Measurements from ENCODE around the gene TENM3. TPM values are rescaled to one million over a fixed set of nuclear protein-coding genes. Genes with fewer than 3 reads are reported as not detected.

Gene TENM3
- total and polyA plus RNA-seq, 2 of the 8 experiments (the other 6 are each of a cell fraction or from before 2014, with no cell fraction given), result 36.9 to 69.3 TPM

DNA sequence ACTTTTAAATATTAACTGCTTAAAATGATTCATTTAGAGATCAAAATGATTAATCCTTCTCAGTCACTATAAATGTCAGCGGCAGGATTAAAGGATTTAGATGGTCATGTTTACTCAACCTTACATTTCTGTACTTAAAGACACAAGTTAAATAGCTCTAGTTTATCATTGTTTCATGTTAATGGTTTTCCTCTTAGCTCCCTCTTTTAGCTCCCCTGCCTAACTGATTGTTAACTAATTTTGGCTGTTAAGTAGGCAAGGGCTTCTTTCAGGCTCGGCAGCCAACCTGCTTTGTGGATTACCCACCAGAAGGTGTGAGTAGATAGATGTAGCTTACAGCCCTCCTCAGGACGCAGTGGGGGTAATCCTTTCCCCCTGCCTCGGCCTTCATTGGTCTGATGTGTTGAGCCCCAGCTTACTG, 96.0 kb downstream of the TENM3 start (continued):
- TF ChIP-seq, protein P1, sequence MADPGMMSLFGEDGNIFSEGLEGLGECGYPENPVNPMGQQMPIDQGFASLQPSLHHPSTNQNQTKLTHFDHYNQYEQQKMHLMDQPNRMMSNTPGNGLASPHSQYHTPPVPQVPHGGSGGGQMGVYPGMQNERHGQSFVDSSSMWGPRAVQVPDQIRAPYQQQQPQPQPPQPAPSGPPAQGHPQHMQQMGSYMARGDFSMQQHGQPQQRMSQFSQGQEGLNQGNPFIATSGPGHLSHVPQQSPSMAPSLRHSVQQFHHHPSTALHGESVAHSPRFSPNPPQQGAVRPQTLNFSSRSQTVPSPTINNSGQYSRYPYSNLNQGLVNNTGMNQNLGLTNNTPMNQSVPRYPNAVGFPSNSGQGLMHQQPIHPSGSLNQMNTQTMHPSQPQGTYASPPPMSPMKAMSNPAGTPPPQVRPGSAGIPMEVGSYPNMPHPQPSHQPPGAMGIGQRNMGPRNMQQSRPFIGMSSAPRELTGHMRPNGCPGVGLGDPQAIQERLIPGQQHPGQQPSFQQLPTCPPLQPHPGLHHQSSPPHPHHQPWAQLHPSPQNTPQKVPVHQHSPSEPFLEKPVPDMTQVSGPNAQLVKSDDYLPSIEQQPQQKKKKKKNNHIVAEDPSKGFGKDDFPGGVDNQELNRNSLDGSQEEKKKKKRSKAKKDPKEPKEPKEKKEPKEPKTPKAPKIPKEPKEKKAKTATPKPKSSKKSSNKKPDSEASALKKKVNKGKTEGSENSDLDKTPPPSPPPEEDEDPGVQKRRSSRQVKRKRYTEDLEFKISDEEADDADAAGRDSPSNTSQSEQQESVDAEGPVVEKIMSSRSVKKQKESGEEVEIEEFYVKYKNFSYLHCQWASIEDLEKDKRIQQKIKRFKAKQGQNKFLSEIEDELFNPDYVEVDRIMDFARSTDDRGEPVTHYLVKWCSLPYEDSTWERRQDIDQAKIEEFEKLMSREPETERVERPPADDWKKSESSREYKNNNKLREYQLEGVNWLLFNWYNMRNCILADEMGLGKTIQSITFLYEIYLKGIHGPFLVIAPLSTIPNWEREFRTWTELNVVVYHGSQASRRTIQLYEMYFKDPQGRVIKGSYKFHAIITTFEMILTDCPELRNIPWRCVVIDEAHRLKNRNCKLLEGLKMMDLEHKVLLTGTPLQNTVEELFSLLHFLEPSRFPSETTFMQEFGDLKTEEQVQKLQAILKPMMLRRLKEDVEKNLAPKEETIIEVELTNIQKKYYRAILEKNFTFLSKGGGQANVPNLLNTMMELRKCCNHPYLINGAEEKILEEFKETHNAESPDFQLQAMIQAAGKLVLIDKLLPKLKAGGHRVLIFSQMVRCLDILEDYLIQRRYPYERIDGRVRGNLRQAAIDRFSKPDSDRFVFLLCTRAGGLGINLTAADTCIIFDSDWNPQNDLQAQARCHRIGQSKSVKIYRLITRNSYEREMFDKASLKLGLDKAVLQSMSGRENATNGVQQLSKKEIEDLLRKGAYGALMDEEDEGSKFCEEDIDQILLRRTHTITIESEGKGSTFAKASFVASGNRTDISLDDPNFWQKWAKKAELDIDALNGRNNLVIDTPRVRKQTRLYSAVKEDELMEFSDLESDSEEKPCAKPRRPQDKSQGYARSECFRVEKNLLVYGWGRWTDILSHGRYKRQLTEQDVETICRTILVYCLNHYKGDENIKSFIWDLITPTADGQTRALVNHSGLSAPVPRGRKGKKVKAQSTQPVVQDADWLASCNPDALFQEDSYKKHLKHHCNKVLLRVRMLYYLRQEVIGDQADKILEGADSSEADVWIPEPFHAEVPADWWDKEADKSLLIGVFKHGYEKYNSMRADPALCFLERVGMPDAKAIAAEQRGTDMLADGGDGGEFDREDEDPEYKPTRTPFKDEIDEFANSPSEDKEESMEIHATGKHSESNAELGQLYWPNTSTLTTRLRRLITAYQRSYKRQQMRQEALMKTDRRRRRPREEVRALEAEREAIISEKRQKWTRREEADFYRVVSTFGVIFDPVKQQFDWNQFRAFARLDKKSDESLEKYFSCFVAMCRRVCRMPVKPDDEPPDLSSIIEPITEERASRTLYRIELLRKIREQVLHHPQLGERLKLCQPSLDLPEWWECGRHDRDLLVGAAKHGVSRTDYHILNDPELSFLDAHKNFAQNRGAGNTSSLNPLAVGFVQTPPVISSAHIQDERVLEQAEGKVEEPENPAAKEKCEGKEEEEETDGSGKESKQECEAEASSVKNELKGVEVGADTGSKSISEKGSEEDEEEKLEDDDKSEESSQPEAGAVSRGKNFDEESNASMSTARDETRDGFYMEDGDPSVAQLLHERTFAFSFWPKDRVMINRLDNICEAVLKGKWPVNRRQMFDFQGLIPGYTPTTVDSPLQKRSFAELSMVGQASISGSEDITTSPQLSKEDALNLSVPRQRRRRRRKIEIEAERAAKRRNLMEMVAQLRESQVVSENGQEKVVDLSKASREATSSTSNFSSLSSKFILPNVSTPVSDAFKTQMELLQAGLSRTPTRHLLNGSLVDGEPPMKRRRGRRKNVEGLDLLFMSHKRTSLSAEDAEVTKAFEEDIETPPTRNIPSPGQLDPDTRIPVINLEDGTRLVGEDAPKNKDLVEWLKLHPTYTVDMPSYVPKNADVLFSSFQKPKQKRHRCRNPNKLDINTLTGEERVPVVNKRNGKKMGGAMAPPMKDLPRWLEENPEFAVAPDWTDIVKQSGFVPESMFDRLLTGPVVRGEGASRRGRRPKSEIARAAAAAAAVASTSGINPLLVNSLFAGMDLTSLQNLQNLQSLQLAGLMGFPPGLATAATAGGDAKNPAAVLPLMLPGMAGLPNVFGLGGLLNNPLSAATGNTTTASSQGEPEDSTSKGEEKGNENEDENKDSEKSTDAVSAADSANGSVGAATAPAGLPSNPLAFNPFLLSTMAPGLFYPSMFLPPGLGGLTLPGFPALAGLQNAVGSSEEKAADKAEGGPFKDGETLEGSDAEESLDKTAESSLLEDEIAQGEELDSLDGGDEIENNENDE (IDR thresholded peaks at IDR 0.05; ENCODE audit: insufficient replicate concordance, low read length), result no peak
- TF ChIP-seq HDAC2 (IDR thresholded peaks at IDR 0.05; ENCODE audit: borderline replicate concordance in 1 of 2, low read depth in 2 of 2, low read length in 2 of 2) (no peak), NRF1 (IDR thresholded peaks at IDR 0.05; ENCODE audit: low read depth, low read length) (no peak), RAD21 (IDR thresholded peaks at IDR 0.05 in 1 of 2, conservative IDR thresholded peaks at IDR 0.05 in 1 of 2; ENCODE audit: low read depth in 2 of 2, low read length in 2 of 2) (peak in 1 of 2 experiments; percentile 37; a peak in 3 of 4 replicates), SIRT6 (IDR thresholded peaks at IDR 0.05; ENCODE audit: low read length) (no peak), POLR2AphosphoS5 (IDR thresholded peaks at IDR 0.05; ENCODE audit: low read depth, low read length) (0 out of 2 replicates have a peak, but pooled peaks have one; percentile 36), YY1 (IDR thresholded peaks at IDR 0.05; ENCODE audit: low read depth, low read length) (0 out of 2 replicates have a peak, but pooled peaks have one; percentile 9)
- TF ChIP-seq, protein P2, sequence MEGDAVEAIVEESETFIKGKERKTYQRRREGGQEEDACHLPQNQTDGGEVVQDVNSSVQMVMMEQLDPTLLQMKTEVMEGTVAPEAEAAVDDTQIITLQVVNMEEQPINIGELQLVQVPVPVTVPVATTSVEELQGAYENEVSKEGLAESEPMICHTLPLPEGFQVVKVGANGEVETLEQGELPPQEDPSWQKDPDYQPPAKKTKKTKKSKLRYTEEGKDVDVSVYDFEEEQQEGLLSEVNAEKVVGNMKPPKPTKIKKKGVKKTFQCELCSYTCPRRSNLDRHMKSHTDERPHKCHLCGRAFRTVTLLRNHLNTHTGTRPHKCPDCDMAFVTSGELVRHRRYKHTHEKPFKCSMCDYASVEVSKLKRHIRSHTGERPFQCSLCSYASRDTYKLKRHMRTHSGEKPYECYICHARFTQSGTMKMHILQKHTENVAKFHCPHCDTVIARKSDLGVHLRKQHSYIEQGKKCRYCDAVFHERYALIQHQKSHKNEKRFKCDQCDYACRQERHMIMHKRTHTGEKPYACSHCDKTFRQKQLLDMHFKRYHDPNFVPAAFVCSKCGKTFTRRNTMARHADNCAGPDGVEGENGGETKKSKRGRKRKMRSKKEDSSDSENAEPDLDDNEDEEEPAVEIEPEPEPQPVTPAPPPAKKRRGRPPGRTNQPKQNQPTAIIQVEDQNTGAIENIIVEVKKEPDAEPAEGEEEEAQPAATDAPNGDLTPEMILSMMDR (IDR thresholded peaks at IDR 0.05; ENCODE audit: control extremely low read depth in 1 of 3, insufficient read depth in 1 of 3, low read depth in 1 of 3, low read length in 3 of 3), result peak in 1 of 3 experiments; percentile 3; a peak in 1 of 4 replicates
